ENCODE results near the gene CDK14.

Gene CDK14

DNA sequence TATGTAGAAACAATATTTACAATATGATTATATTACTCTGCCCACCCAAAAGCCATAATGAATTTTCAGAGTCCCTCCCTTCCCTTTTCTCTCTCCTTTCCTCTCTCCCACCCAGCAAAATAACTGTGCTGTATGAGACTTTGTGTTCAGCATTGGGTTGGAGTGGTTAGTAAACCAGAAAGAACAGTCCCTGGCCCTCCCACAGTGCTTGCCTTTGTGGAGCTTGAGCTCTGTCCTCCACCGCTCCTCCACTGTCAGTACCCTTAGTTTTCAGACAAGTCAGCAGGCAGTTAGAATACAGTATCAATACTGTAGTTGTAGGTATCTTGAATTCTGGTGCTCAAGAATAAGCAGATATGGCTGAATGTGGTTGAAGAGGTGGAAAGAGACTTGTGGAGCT lies 92.7 kb downstream of the CDK14 start:
- TF ChIP-seq, protein P1, sequence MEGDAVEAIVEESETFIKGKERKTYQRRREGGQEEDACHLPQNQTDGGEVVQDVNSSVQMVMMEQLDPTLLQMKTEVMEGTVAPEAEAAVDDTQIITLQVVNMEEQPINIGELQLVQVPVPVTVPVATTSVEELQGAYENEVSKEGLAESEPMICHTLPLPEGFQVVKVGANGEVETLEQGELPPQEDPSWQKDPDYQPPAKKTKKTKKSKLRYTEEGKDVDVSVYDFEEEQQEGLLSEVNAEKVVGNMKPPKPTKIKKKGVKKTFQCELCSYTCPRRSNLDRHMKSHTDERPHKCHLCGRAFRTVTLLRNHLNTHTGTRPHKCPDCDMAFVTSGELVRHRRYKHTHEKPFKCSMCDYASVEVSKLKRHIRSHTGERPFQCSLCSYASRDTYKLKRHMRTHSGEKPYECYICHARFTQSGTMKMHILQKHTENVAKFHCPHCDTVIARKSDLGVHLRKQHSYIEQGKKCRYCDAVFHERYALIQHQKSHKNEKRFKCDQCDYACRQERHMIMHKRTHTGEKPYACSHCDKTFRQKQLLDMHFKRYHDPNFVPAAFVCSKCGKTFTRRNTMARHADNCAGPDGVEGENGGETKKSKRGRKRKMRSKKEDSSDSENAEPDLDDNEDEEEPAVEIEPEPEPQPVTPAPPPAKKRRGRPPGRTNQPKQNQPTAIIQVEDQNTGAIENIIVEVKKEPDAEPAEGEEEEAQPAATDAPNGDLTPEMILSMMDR (IDR thresholded peaks at IDR 0.05; ENCODE audit: low read length) = no peak
- TF ChIP-seq EZH2 (IDR thresholded peaks at IDR 0.05; ENCODE audit: borderline replicate concordance, low read length) = no peak
- Histone ChIP-seq H3K9me3 (ENCODE audit: low read length) (no peaks in the 10 kb centered on the region), H3K4me3 (ENCODE audit: low read depth, low read length, poor library complexity, severe bottlenecking) (no peak overlapping the region), H2AFZ (ENCODE audit: low read length) (no peak overlapping the region), H3K4me2 (ENCODE audit: low read length) (no peak overlapping the region), H3F3A (ENCODE audit: insufficient read depth, low read length) (no peaks in the 10 kb centered on the region; the same call in 1 of the 2 replicates), H3K4me1 (ENCODE audit: insufficient read depth, low read length, severe bottlenecking) (no peaks in the 10 kb centered on the region), H3K36me3 (ENCODE audit: insufficient read depth, low read length) (no peaks in the 10 kb centered on the region), H4K20me1 (ENCODE audit: insufficient read depth, low read length) (no peaks in the 10 kb centered on the region), H3K27me3 (ENCODE audit: insufficient read depth, low read length) (no peaks in the 10 kb centered on the region), H3K9ac (ENCODE audit: low read length) (no peak overlapping the region), H3K79me2 (ENCODE audit: insufficient read depth, low read length) (no peaks in the 10 kb centered on the region), H3K9me2 (ENCODE audit: low read depth, low read length) (no peaks in the 10 kb centered on the region), H3K27ac (ENCODE audit: low read depth, low read length, poor library complexity, severe bottlenecking) (no peak overlapping the region)

DNA sequence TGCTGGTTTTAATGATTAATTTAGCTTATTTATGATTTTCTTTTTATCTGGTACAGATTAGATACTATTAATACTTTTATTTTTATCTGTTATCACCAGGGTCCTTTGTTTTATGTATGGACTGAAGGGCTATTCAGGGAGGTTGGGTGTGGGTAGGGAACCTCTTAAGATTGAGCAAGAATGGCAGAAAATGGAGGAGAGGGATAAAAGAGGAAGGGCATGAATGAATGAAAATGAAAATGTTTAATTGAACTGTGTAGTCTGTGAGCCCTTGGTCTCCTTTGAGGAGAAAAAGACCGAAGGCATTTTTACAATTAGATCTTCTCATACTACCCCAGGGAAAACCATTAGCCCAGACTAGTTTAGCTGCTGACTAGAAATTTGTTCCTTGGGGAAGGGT lies 93.1 kb downstream of the CDK14 start:
- Histone ChIP-seq H4K20me1 (ENCODE audit: insufficient read depth, low read length) (no peaks in the 10 kb centered on the region), H3K79me2 (ENCODE audit: insufficient read depth, low read length) (no peaks in the 10 kb centered on the region), H3K4me1 (ENCODE audit: insufficient read depth, low read length, severe bottlenecking) (no peaks in the 10 kb centered on the region), H3F3A (ENCODE audit: insufficient read depth, low read length) (no peaks in the 10 kb centered on the region; the same call in 1 of the 2 replicates), H3K9me2 (ENCODE audit: low read depth, low read length) (no peaks in the 10 kb centered on the region), H3K36me3 (ENCODE audit: insufficient read depth, low read length) (no peaks in the 10 kb centered on the region), H3K27me3 (ENCODE audit: insufficient read depth, low read length) (no peaks in the 10 kb centered on the region), H3K27ac (ENCODE audit: low read depth, low read length, poor library complexity, severe bottlenecking) (no peak overlapping the region), H3K9ac (ENCODE audit: low read length) (no peak overlapping the region), H3K9me3 (ENCODE audit: low read length) (no peaks in the 10 kb centered on the region), H2AFZ (ENCODE audit: low read length) (no peak overlapping the region), H3K4me2 (ENCODE audit: low read length) (no peak overlapping the region), H3K4me3 (ENCODE audit: low read depth, low read length, poor library complexity, severe bottlenecking) (no peak overlapping the region)
- TF ChIP-seq, protein P1 (IDR thresholded peaks at IDR 0.05; ENCODE audit: low read length) = no peak
- TF ChIP-seq EZH2 (IDR thresholded peaks at IDR 0.05; ENCODE audit: borderline replicate concordance, low read length) = no peak

DNA sequence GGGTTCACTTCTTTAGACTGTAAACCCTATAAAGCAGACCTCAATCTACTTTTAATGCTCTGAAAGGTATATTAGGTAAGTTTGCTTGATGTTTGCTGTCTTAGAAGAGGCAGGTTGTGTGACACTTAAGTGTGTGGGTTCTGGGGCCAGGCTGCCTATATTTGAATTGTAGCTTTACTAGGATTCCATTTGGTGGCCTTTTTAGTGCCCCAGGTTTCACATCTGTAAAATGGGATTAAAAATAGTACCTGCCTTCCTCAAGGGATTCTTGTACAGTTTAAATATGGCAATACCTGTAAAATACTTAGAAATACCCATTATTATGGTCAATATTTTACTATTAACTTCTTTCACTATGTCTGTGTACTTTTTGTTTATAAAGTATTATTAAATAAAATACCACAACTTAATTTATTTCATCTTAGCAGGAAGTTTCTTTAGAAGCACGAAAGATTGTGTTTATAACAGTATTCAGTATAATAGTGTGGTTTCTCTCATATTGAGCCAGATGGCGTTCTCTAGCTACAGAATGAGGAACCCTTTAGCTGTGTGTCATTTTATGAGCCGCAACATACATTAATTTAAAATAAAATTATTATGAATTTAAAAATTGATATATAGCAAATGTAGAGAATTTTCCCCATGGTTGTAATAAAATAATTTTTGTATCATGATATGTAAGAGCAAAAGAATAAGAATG lies 94.2 kb downstream of the CDK14 start:
- no peaks in the 10 kb centered on the region for H4K20me1 ChIP-seq (ENCODE audit: insufficient read depth, low read length)
- H3K4me2 ChIP-seq (ENCODE audit: low read length) = no peak overlapping the region
- H3F3A ChIP-seq (ENCODE audit: insufficient read depth, low read length) = no peaks in the 10 kb centered on the region; the same call in 1 of the 2 replicates
- H3K4me3 ChIP-seq (ENCODE audit: low read depth, low read length, poor library complexity, severe bottlenecking) = no peak overlapping the region
- no peak overlapping the region for H2AFZ ChIP-seq (ENCODE audit: low read length)
- no peaks in the 10 kb centered on the region for H3K27me3 ChIP-seq (ENCODE audit: insufficient read depth, low read length)
- no peaks in the 10 kb centered on the region for H3K9me2 ChIP-seq (ENCODE audit: low read depth, low read length)
- H3K36me3 ChIP-seq (ENCODE audit: insufficient read depth, low read length) = no peaks in the 10 kb centered on the region
- no peaks in the 10 kb centered on the region for H3K79me2 ChIP-seq (ENCODE audit: insufficient read depth, low read length)
- TF ChIP-seq, protein P1 (IDR thresholded peaks at IDR 0.05; ENCODE audit: low read length) = peak; percentile 41
- TF ChIP-seq EZH2 (IDR thresholded peaks at IDR 0.05; ENCODE audit: borderline replicate concordance, low read length) = no peak
- H3K9me3 ChIP-seq (ENCODE audit: low read length) = no peaks in the 10 kb centered on the region
- H3K27ac ChIP-seq (ENCODE audit: low read depth, low read length, poor library complexity, severe bottlenecking) = no peak overlapping the region
- H3K9ac ChIP-seq (ENCODE audit: low read length) = no peak overlapping the region
- no peaks in the 10 kb centered on the region for H3K4me1 ChIP-seq (ENCODE audit: insufficient read depth, low read length, severe bottlenecking)
